MM.1S (cell line): ENCODE data around the gene KCNK10.

Experiments
- DNase-seq: peaks from one replicate; pipeline ENCODE4 v3.0.0-alpha.2; 2015
- H2AFZ ChIP-seq: fragments of 300-600 bp; sonication (generic); 2 replicates; pipeline ENCODE4 v1.6.0; 2016; ENCODE audit warnings: antibody characterized with exemption, low read length
- H3F3A ChIP-seq: fragments of 300-600 bp; sonication (generic); 2 replicates; pipeline ENCODE4 v1.6.1; 2016; ENCODE audit warnings: mild to moderate bottlenecking, antibody characterized with exemption, low read length, moderate library complexity, mixed read lengths; ENCODE audit not compliant: insufficient read depth
- H3K27ac ChIP-seq: fragments of 300-600 bp; sonication (generic); 2 replicates; pipeline ENCODE4 v1.5.1; 2016; ENCODE audit warnings: mild to moderate bottlenecking, low read length
- H3K27me3 ChIP-seq: fragments of 300-600 bp; sonication (generic); replicated peaks from 2 replicates; pipeline ENCODE4 v1.6.0; 2016; ENCODE audit warnings: low read length; ENCODE audit not compliant: insufficient read depth
- H3K36me3 ChIP-seq: fragments of 300-600 bp; sonication (generic); replicated peaks from 2 replicates; pipeline ENCODE4 v1.6.1; 2016; ENCODE audit warnings: mild to moderate bottlenecking, low read length, mixed read lengths; ENCODE audit not compliant: insufficient read depth
- H3K4me1 ChIP-seq: fragments of 300-600 bp; sonication (generic); 2 replicates; pipeline ENCODE4 v1.6.1; 2016; ENCODE audit warnings: low read length, mixed read lengths
- H3K4me2 ChIP-seq: fragments of 300-600 bp; sonication (generic); 2 replicates; pipeline ENCODE4 v1.6.0; 2016; ENCODE audit warnings: low read depth, low read length
- H3K4me3 ChIP-seq: fragments of 300-600 bp; sonication (generic); 2 replicates; pipeline ENCODE4 v1.5.1; 2016; ENCODE audit warnings: low read length, mixed read lengths
- H3K79me2 ChIP-seq: fragments of 300-600 bp; sonication (generic); 2 replicates; pipeline ENCODE4 v1.6.1; 2016; ENCODE audit warnings: mixed run types, low read length, mixed read lengths
- H3K9ac ChIP-seq: fragments of 300-600 bp; sonication (generic); 2 replicates; pipeline ENCODE4 v1.6.1; 2016; ENCODE audit warnings: low read length, mixed read lengths
- H3K9me2 ChIP-seq: fragments of 300-600 bp; sonication (generic); replicated peaks from 2 replicates; pipeline ENCODE4 v1.6.1; 2016; ENCODE audit warnings: mild to moderate bottlenecking, low read length, mixed read lengths; ENCODE audit not compliant: insufficient read depth
- H3K9me3 ChIP-seq: fragments of 300-600 bp; sonication (generic); replicated peaks from 2 replicates; pipeline ENCODE4 v1.6.1; 2016; ENCODE audit warnings: mild to moderate bottlenecking, low read length, mixed read lengths; ENCODE audit not compliant: insufficient read depth
- H4K20me1 ChIP-seq: fragments of 300-600 bp; sonication (generic); 2 replicates; pipeline ENCODE4 v1.6.1; 2016; ENCODE audit warnings: mild to moderate bottlenecking, low read length, moderate library complexity, mixed read lengths; ENCODE audit not compliant: insufficient read depth
- CTCF ChIP-seq: fragments of 300-600 bp; sonication (generic); IDR thresholded peaks from 2 replicates; pipeline ENCODE4 v1.5.1; 2016; ENCODE audit warnings: antibody characterized with exemption, low read length, mixed read lengths
- EZH2 ChIP-seq: fragments of 300-600 bp; sonication (generic); optimal IDR thresholded peaks from 2 replicates; pipeline ENCODE3; 2017; ENCODE audit warnings: low read depth, mild to moderate bottlenecking, antibody characterized with exemption, low read length, mixed read lengths
- EZH2phosphoT487 ChIP-seq: fragments of 300-600 bp; sonication (generic); IDR thresholded peaks from 2 replicates; pipeline ENCODE4 v1.6.1; 2018; ENCODE audit warnings: antibody characterized with exemption, low read length

KCNK10 gene

GRCh38 chr14:88164906-88165534 is 158.0 kb downstream of the KCNK10 start:
- Histone ChIP-seq H3K9me2 (no peaks in the 10 kb centered on the region), H3K4me1 (no peaks in the 10 kb centered on the region), H2AFZ (no peak overlapping the region), H3K36me3 (no peaks in the 10 kb centered on the region), H3K9me3 (no peaks in the 10 kb centered on the region), H3K4me2 (no peak overlapping the region), H3K27ac (no peak overlapping the region), H4K20me1 (no peaks in the 10 kb centered on the region), H3K27me3 (no peaks in the 10 kb centered on the region), H3F3A (no peaks in the 10 kb centered on the region), H3K9ac (no peak overlapping the region), H3K79me2 (no peaks in the 10 kb centered on the region), H3K4me3 (no peak overlapping the region)
- no peak for DNase-seq
- no peak for TF ChIP-seq EZH2
- TF ChIP-seq CTCF: no peak
- TF ChIP-seq EZH2phosphoT487: no peak

GRCh38 chr14:88163731-88164255 is 159.3 kb downstream of the KCNK10 start:
- Histone ChIP-seq H3K79me2 (no peaks in the 10 kb centered on the region), H3K9me2 (no peaks in the 10 kb centered on the region), H3K36me3 (no peaks in the 10 kb centered on the region), H3F3A (no peaks in the 10 kb centered on the region), H3K9ac (no peak overlapping the region), H3K4me2 (no peak overlapping the region), H3K4me3 (no peak overlapping the region), H4K20me1 (no peaks in the 10 kb centered on the region), H2AFZ (no peak overlapping the region), H3K4me1 (no peaks in the 10 kb centered on the region), H3K27ac (no peak overlapping the region), H3K27me3 (no peaks in the 10 kb centered on the region), H3K9me3 (no peaks in the 10 kb centered on the region)
- TF ChIP-seq EZH2phosphoT487 (no peak), CTCF (no peak), EZH2 (no peak)
- no peak for DNase-seq

- Histone ChIP-seq H3K9ac (no peak overlapping the region), H3K9me2 (no peaks in the 10 kb centered on the region)
Measured at GRCh38 chr14:88156127-88156526, 166.9 kb downstream of the KCNK10 start.

More at GRCh38 chr14:88156127-88156526, 166.9 kb downstream of the KCNK10 start:
- no peak for DNase-seq
- H2AFZ ChIP-seq: no peak overlapping the region
- H3F3A ChIP-seq: no peaks in the 10 kb centered on the region
- H3K4me1 ChIP-seq: no peaks in the 10 kb centered on the region
- no peaks in the 10 kb centered on the region for H3K27me3 ChIP-seq
- no peaks in the 10 kb centered on the region for H4K20me1 ChIP-seq
- no peak overlapping the region for H3K27ac ChIP-seq
- H3K9me3 ChIP-seq: no peaks in the 10 kb centered on the region
- no peak overlapping the region for H3K4me3 ChIP-seq
- TF ChIP-seq EZH2phosphoT487 (no peak), CTCF (no peak), EZH2 (no peak)
- H3K4me2 ChIP-seq: no peak overlapping the region
- no peaks in the 10 kb centered on the region for H3K79me2 ChIP-seq
- H3K36me3 ChIP-seq: no peaks in the 10 kb centered on the region
